GM10266 (cell line): ENCODE data around the gene DEPDC5.

Experiments
- DNase-seq: peaks from one replicate; pipeline ENCODE4 v3.0.0; 2012; ENCODE audit errors: extremely low spot score
- TF ChIP-seq, protein P1 (sequence below): IDR thresholded peaks from 2 replicates; pipeline ENCODE4 v1.5.1; 2012; ENCODE audit warnings: mild to moderate bottlenecking, low read depth; ENCODE audit not compliant: control insufficient read depth, insufficient read depth; ENCODE audit errors: missing control alignments

DEPDC5 gene

GRCh38 chr22:31883989-31884388 lies 130.2 kb downstream of the DEPDC5 start:
- TF ChIP-seq, protein P1, sequence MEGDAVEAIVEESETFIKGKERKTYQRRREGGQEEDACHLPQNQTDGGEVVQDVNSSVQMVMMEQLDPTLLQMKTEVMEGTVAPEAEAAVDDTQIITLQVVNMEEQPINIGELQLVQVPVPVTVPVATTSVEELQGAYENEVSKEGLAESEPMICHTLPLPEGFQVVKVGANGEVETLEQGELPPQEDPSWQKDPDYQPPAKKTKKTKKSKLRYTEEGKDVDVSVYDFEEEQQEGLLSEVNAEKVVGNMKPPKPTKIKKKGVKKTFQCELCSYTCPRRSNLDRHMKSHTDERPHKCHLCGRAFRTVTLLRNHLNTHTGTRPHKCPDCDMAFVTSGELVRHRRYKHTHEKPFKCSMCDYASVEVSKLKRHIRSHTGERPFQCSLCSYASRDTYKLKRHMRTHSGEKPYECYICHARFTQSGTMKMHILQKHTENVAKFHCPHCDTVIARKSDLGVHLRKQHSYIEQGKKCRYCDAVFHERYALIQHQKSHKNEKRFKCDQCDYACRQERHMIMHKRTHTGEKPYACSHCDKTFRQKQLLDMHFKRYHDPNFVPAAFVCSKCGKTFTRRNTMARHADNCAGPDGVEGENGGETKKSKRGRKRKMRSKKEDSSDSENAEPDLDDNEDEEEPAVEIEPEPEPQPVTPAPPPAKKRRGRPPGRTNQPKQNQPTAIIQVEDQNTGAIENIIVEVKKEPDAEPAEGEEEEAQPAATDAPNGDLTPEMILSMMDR: no peak
- DNase-seq: no peak

GRCh38 chr22:31891366-31892079 lies 137.7 kb downstream of the DEPDC5 start:
- TF ChIP-seq, protein P1: no peak
- DNase-seq: no peak

GRCh38 chr22:31892080-31892433 lies 138.2 kb downstream of the DEPDC5 start:
- TF ChIP-seq, protein P1: no peak
- no peak for DNase-seq

DNA sequence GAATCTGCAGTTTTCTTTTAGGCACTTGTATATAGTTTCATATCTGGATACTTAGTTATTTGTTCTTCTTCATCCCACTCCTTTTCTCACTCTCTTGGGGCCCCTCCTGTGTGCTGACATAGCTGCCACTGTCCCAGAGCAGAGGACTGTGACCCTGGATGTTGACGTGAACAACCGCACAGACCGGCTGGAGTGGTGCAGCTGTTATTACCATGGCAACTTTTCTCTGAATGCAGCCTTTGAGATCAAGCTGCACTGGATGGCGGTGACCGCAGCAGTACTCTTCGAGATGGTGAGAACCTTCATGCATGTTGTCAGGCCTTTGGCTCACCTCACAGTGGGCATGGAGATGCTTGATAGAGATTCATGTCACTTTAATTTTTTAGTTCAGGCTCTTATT lies 139.6 kb downstream of the DEPDC5 start:
- DNase-seq: no peak
- TF ChIP-seq, protein P1: no peak

- TF ChIP-seq, protein P1: no peak
- DNase-seq: no peak
These were observed 141.7 kb downstream of the DEPDC5 start for GRCh38 chr22:31895411-31896123.

- DNase-seq: no peak
- TF ChIP-seq, protein P1: no peak
These were observed 142.7 kb downstream of the DEPDC5 start for GRCh38 chr22:31896472-31896871.
